GM18511 (cell line): ENCODE measurements around the gene ARHGEF19.

Experiments
- ATAC-seq: cut with Tn5 transposase; IDR thresholded peaks from one replicate; pipeline ENCODE4 v1.9.1; 2021; ENCODE audit warnings: mild to moderate bottlenecking, moderate library complexity; ENCODE audit not compliant: unreplicated experiment

The ARHGEF19 gene

GRCh38 chr1:16151196-16151994 is 61.1 kb downstream of the ARHGEF19 start:
- ATAC-seq: no peak

DNA sequence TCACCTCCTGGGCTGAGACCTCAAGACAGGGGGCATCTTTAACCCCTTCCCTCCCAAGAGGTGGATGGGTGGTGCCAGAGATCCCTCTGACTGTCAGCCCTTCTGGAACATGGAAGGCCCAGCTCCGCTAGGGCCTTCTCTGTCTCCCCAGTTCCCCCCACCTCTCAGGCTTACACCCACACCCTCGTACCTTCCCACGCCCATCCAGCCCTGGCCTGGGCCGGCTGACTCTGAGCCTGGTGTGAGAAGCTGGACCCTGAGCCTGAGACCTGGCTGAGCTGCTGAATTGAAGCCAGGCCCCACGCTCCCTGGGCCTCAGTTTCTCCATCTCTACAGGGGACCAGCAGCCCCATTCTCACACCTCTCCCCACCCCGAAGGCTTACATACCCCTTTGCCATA is 61.9 kb downstream of the ARHGEF19 start:
- ATAC-seq: no peak

GRCh38 chr1:16149702-16150488 is 62.6 kb downstream of the ARHGEF19 start:
- ATAC-seq: no peak

GRCh38 chr1:16149146-16149545 is 63.3 kb downstream of the ARHGEF19 start:
- ATAC-seq: no peak

- ATAC-seq: no peak
Measured at GRCh38 chr1:16148329-16149092, 63.9 kb downstream of the ARHGEF19 start.
